IPS DF 6.9 (cell line): ENCODE results near the gene NEURL1B.

Source experiments
- DNase-seq: peaks from one replicate; pipeline ENCODE4 v3.0.0-alpha.2; 2013; ENCODE audit warnings: low read depth, low spot score
- H3K27ac ChIP-seq: one replicate; pipeline ENCODE4 v1.5.1; 2013; ENCODE audit warnings: low read length, control low read depth
- H3K27me3 ChIP-seq: 2 replicates; pipeline ENCODE4 v1.6.1; 2013; ENCODE audit warnings: mild to moderate bottlenecking, low read length; ENCODE audit not compliant: control insufficient read depth, insufficient read depth
- H3K36me3 ChIP-seq: 2 replicates; pipeline ENCODE4 v1.6.1; 2013; ENCODE audit warnings: low read length; ENCODE audit not compliant: control insufficient read depth, insufficient read depth
- H3K4me1 ChIP-seq: 2 replicates; pipeline ENCODE4 v1.6.1; 2013; ENCODE audit warnings: low read length; ENCODE audit not compliant: control insufficient read depth, insufficient read depth
- H3K4me3 ChIP-seq: 2 replicates; pipeline ENCODE4 v1.5.1; 2013; ENCODE audit warnings: mild to moderate bottlenecking, low read length
- H3K9me3 ChIP-seq: 2 replicates; pipeline ENCODE4 v1.6.1; 2013; ENCODE audit warnings: low read length, inconsistent platforms; ENCODE audit not compliant: control insufficient read depth, insufficient read depth
- WGBS: extraction: QIAGEN DNeasy Blood & Tissue Kit; methylation state at CpG from one replicate; pipeline ENCODE4 v1.1.7; 2013; ENCODE audit warnings: mixed read lengths, missing lambda C conversion rate; ENCODE audit not compliant: insufficient read length, insufficient coverage; 5-methylcytosine and 5-hydroxymethylcytosine counted together

The NEURL1B gene

GRCh38 chr5:172610643-172611042 is 30.4 kb upstream of the NEURL1B start:
- no CpG with 5 or more reads among the region's 6 CpGs for WGBS
- Histone ChIP-seq H3K27ac (no peak overlapping the region), H3K27me3 (no peaks in the 10 kb centered on the region), H3K4me3 (no peak overlapping the region), H3K36me3 (no peaks in the 10 kb centered on the region), H3K9me3 (no peaks in the 10 kb centered on the region), H3K4me1 (0 out of 2 replicates have a peak, but pooled peaks cover 2% of the 10 kb centered on the region)
- DNase-seq: no peak

GRCh38 chr5:172611913-172612312 is 29.1 kb upstream of the NEURL1B start:
- Histone ChIP-seq H3K27me3 (no peaks in the 10 kb centered on the region), H3K27ac (no peak overlapping the region), H3K4me3 (no peak overlapping the region), H3K4me1 (no peaks in the 10 kb centered on the region), H3K36me3 (no peaks in the 10 kb centered on the region), H3K9me3 (no peaks in the 10 kb centered on the region)
- no peak for DNase-seq
- no CpG with 5 or more reads among the region's 8 CpGs for WGBS

- H3K27me3 ChIP-seq: no peaks in the 10 kb centered on the region
- no CpG with 5 or more reads among the region's 4 CpGs for WGBS
- H3K9me3 ChIP-seq: no peaks in the 10 kb centered on the region
- H3K27ac ChIP-seq: no peak overlapping the region
- DNase-seq: no peak
- no peaks in the 10 kb centered on the region for H3K4me1 ChIP-seq
- H3K36me3 ChIP-seq: no peaks in the 10 kb centered on the region
- H3K4me3 ChIP-seq: no peak overlapping the region
Measured at GRCh38 chr5:172612771-172613170, 28.3 kb upstream of the NEURL1B start.

- no peak for DNase-seq
- WGBS: no CpG with 5 or more reads among the region's 5 CpGs
- H3K27me3 ChIP-seq: no peaks in the 10 kb centered on the region
Measured at GRCh38 chr5:172616136-172616535, 24.9 kb upstream of the NEURL1B start.

GRCh38 chr5:172616730-172617129 is 24.3 kb upstream of the NEURL1B start:
- no peaks in the 10 kb centered on the region for H3K27me3 ChIP-seq
- DNase-seq: no peak

More at GRCh38 chr5:172616136-172616535, 24.9 kb upstream of the NEURL1B start:
- H3K36me3 ChIP-seq: no peaks in the 10 kb centered on the region
- H3K4me3 ChIP-seq: no peak overlapping the region
- no peaks in the 10 kb centered on the region for H3K9me3 ChIP-seq
- no peak overlapping the region for H3K27ac ChIP-seq
- H3K4me1 ChIP-seq: no peaks in the 10 kb centered on the region

GRCh38 chr5:172617817-172618216 is 23.2 kb upstream of the NEURL1B start:
- Histone ChIP-seq H3K9me3 (no peaks in the 10 kb centered on the region), H3K4me1 (no peaks in the 10 kb centered on the region), H3K4me3 (no peak overlapping the region), H3K27me3 (no peaks in the 10 kb centered on the region), H3K27ac (no peak overlapping the region), H3K36me3 (no peaks in the 10 kb centered on the region)
- WGBS: no CpG with 5 or more reads among the region's 26 CpGs
- no peak for DNase-seq

More at GRCh38 chr5:172616730-172617129, 24.3 kb upstream of the NEURL1B start:
- Histone ChIP-seq H3K27ac (no peak overlapping the region), H3K4me3 (no peak overlapping the region), H3K9me3 (no peaks in the 10 kb centered on the region), H3K4me1 (no peaks in the 10 kb centered on the region), H3K36me3 (no peaks in the 10 kb centered on the region)
- no CpG with 5 or more reads among the region's 16 CpGs for WGBS

- Histone ChIP-seq H3K27me3 (no peaks in the 10 kb centered on the region), H3K9me3 (no peaks in the 10 kb centered on the region), H3K4me1 (no peaks in the 10 kb centered on the region), H3K4me3 (no peak overlapping the region), H3K27ac (no peak overlapping the region), H3K36me3 (no peaks in the 10 kb centered on the region)
- no CpG with 5 or more reads among the region's 12 CpGs for WGBS
- DNase-seq: no peak
Measured at GRCh38 chr5:172618574-172619365, 22.3 kb upstream of the NEURL1B start.

- WGBS: no CpG with 5 or more reads among the region's 6 CpGs
- H3K27me3 ChIP-seq: no peaks in the 10 kb centered on the region
Measured at GRCh38 chr5:172620506-172620905, 20.6 kb upstream of the NEURL1B start.

GRCh38 chr5:172622091-172623046 is 18.7 kb upstream of the NEURL1B start:
- Histone ChIP-seq H3K27me3 (no peaks in the 10 kb centered on the region), H3K36me3 (no peaks in the 10 kb centered on the region), H3K4me3 (no peak overlapping the region), H3K4me1 (no peaks in the 10 kb centered on the region), H3K27ac (no peak overlapping the region), H3K9me3 (no peaks in the 10 kb centered on the region)
- DNase-seq: no peak
- no CpG with 5 or more reads among the region's 22 CpGs for WGBS

More at GRCh38 chr5:172620506-172620905, 20.6 kb upstream of the NEURL1B start:
- H3K27ac ChIP-seq: no peak overlapping the region
- no peaks in the 10 kb centered on the region for H3K36me3 ChIP-seq
- no peaks in the 10 kb centered on the region for H3K9me3 ChIP-seq
- H3K4me3 ChIP-seq: no peak overlapping the region
- no peak for DNase-seq
- H3K4me1 ChIP-seq: no peaks in the 10 kb centered on the region

GRCh38 chr5:172623313-172623980 is 17.6 kb upstream of the NEURL1B start:
- Histone ChIP-seq H3K9me3 (no peaks in the 10 kb centered on the region), H3K27ac (no peak overlapping the region), H3K4me1 (no peaks in the 10 kb centered on the region), H3K27me3 (no peaks in the 10 kb centered on the region), H3K4me3 (no peak overlapping the region), H3K36me3 (no peaks in the 10 kb centered on the region)
- WGBS: no CpG with 5 or more reads among the region's 9 CpGs
- DNase-seq: no peak
